Measurements from ENCODE around the gene GOLGA1.
"Not testable (repeated sequence)": the region's sequence is repeated elsewhere in the genome, so short reads cannot be mapped to it uniquely, and the experiment has no call there.

Gene GOLGA1

GRCh38 chr9:124940521-124940893 is 376 bp downstream of the GOLGA1 start:
- DNase-seq (ENCODE audit: low read depth) = no peak

GRCh38 chr9:124939944-124940343 is 939 bp downstream of the GOLGA1 start:
- no peak for DNase-seq (ENCODE audit: low read depth)

GRCh38 chr9:124934290-124934689 is 6.6 kb downstream of the GOLGA1 start:
- DNase-seq (ENCODE audit: low read depth) = no peak

GRCh38 chr9:124932333-124932732 is 8.6 kb downstream of the GOLGA1 start:
- no peak for DNase-seq (ENCODE audit: low read depth)

GRCh38 chr9:124929464-124929863 is 11.4 kb downstream of the GOLGA1 start:
- no peak for DNase-seq (ENCODE audit: low read depth)

GRCh38 chr9:124928116-124928515 is 12.8 kb downstream of the GOLGA1 start:
- DNase-seq (ENCODE audit: low read depth) = no peak

GRCh38 chr9:124920394-124920793 is 20.5 kb downstream of the GOLGA1 start:
- not testable (repeated sequence) for DNase-seq (ENCODE audit: low read depth)

- no peak for DNase-seq (ENCODE audit: low read depth)
These were observed 26.0 kb downstream of the GOLGA1 start for GRCh38 chr9:124914753-124915405.

- DNase-seq (ENCODE audit: low read depth) = no peak
These were observed 27.5 kb downstream of the GOLGA1 start for GRCh38 chr9:124913378-124913777.

GRCh38 chr9:124911766-124912165 is 29.1 kb downstream of the GOLGA1 start:
- no peak for DNase-seq (ENCODE audit: low read depth)

- DNase-seq (ENCODE audit: low read depth) = no peak
These were observed 32.8 kb downstream of the GOLGA1 start for GRCh38 chr9:124908098-124908497.

GRCh38 chr9:124906966-124907365 is 33.9 kb downstream of the GOLGA1 start:
- no peak for DNase-seq (ENCODE audit: low read depth)

- no peak for DNase-seq (ENCODE audit: low read depth)
These were observed 41.0 kb downstream of the GOLGA1 start for GRCh38 chr9:124899845-124900244.

- DNase-seq (ENCODE audit: low read depth) = no peak
These were observed 43.1 kb downstream of the GOLGA1 start for GRCh38 chr9:124897570-124898460.

GRCh38 chr9:124894741-124895170 is 46.1 kb downstream of the GOLGA1 start:
- peak; percentile 13 for DNase-seq (ENCODE audit: low read depth)

- DNase-seq (ENCODE audit: low read depth) = no peak
These were observed 46.7 kb downstream of the GOLGA1 start for GRCh38 chr9:124894035-124894740.

GRCh38 chr9:124890179-124890578 is 50.7 kb downstream of the GOLGA1 start:
- DNase-seq (ENCODE audit: low read depth) = no peak

GRCh38 chr9:124889006-124889405 is 51.9 kb downstream of the GOLGA1 start:
- no peak for DNase-seq (ENCODE audit: low read depth)

- DNase-seq (ENCODE audit: low read depth) = no peak
These were observed 53.1 kb downstream of the GOLGA1 start for GRCh38 chr9:124887832-124888231.

GRCh38 chr9:124886866-124887492 is 53.9 kb downstream of the GOLGA1 start:
- no peak for DNase-seq (ENCODE audit: low read depth)

GRCh38 chr9:124886461-124886860 is 54.4 kb downstream of the GOLGA1 start:
- DNase-seq (ENCODE audit: low read depth) = no peak

- no peak for DNase-seq (ENCODE audit: low read depth)
These were observed 55.3 kb downstream of the GOLGA1 start for GRCh38 chr9:124885551-124885950.
